IMR-90 (cell line): Measurements from ENCODE around the gene NSUN7. TPM values are rescaled to one million over a fixed set of nuclear protein-coding genes. Genes with fewer than 3 reads are reported as not detected.

Experiments used
- ATAC-seq: fragments of 200-7000 bp; cut with Tn5 transposase; 2 replicates; pipeline ENCODE4 v1.9.1; 2020; ENCODE audit warnings: low read depth, mild to moderate bottlenecking, moderate library complexity
- Bru-seq: library from RNA; stranded (reverse); fragments of 400-500 nt; gene quantifications from one replicate; lab custom pipeline; 2021; lab: Mats Ljungman, UMichigan
- BruChase-seq, 2 experiments: library from RNA; stranded (reverse); fragments of 400-500 nt; gene quantifications; one replicate each; lab custom pipeline; 2021; lab: Mats Ljungman, UMichigan
- BruUV-seq: library from RNA; stranded (reverse); fragments of 400-500 nt; replicated peaks from 2 replicates; lab custom pipeline; 2021; lab: Mats Ljungman, UMichigan
- CTCF ChIA-PET: fragments of 300-600 bp; formaldehyde crosslinking; extraction: SDS; loops from one replicate; lab custom pipeline; 2021; ENCODE audit warnings: antibody characterized with exemption; lab: Yijun Ruan, JAX
- POLR2A ChIA-PET: fragments of 300-600 bp; sonication (Branson Sonifier 250); formaldehyde crosslinking; loops from one replicate; lab custom pipeline; 2022; ENCODE audit warnings: antibody characterized with exemption; ENCODE audit not compliant: unreplicated experiment; lab: Charles Lee
- DNase-seq: peaks from one replicate; pipeline ENCODE4 v3.0.0; 2013
- H2AFZ ChIP-seq: replicated peaks from 2 replicates; pipeline ENCODE3; 2013; ENCODE audit warnings: low read length, mild to moderate bottlenecking; ENCODE audit not compliant: poor library complexity
- H2AK5ac ChIP-seq: 2 replicates; pipeline ENCODE4 v1.6.1; 2013; ENCODE audit warnings: low read depth, low read length, inconsistent platforms
- H2AK9ac ChIP-seq: replicated peaks from 2 replicates; pipeline ENCODE3; 2013; ENCODE audit warnings: mild to moderate bottlenecking, low read depth, low read length, moderate library complexity; ENCODE audit not compliant: poor library complexity
- H2BK120ac ChIP-seq: 2 replicates; pipeline ENCODE4 v1.6.1; 2013; ENCODE audit warnings: low read depth, low read length, inconsistent platforms
- H2BK15ac ChIP-seq: 3 replicates; pipeline ENCODE4 v1.6.1; 2013; ENCODE audit warnings: low read depth, low read length, inconsistent platforms
- H2BK20ac ChIP-seq: 2 replicates; pipeline ENCODE4 v1.6.1; 2013; ENCODE audit warnings: low read depth, mild to moderate bottlenecking, inconsistent platforms, low read length, moderate library complexity
- H2BK5ac ChIP-seq: 2 replicates; pipeline ENCODE4 v1.6.1; 2013; ENCODE audit warnings: mild to moderate bottlenecking, low read depth, low read length, inconsistent platforms; ENCODE audit not compliant: poor library complexity, severe bottlenecking
- H3K14ac ChIP-seq: replicated peaks from 2 replicates; pipeline ENCODE4 v1.6.1; 2013; ENCODE audit warnings: low read depth, low read length, inconsistent platforms
- H3K18ac ChIP-seq: 2 replicates; pipeline ENCODE4 v1.6.1; 2013; ENCODE audit warnings: low read depth, low read length, control low read depth
- H3K23ac ChIP-seq: 2 replicates; pipeline ENCODE4 v1.6.1; 2013; ENCODE audit warnings: low read depth, low read length, inconsistent platforms
- H3K27ac ChIP-seq: 2 replicates; pipeline ENCODE4 v1.5.1; 2013; ENCODE audit warnings: mild to moderate bottlenecking, control low read depth, low read length; ENCODE audit not compliant: insufficient read depth
- H3K27me3 ChIP-seq: 2 replicates; pipeline ENCODE4 v1.6.1; 2013; ENCODE audit warnings: low read length; ENCODE audit not compliant: control insufficient read depth, insufficient read depth
- H3K36me3 ChIP-seq: 2 replicates; pipeline ENCODE4 v1.6.1; 2013; ENCODE audit warnings: low read length, mixed read lengths; ENCODE audit not compliant: control insufficient read depth, insufficient read depth
- H3K4ac ChIP-seq: 2 replicates; pipeline ENCODE4 v1.6.1; 2013; ENCODE audit warnings: low read depth, low read length, inconsistent platforms
- H3K4me1 ChIP-seq: 2 replicates; pipeline ENCODE4 v1.6.1; 2013; ENCODE audit warnings: low read length, mixed read lengths; ENCODE audit not compliant: control insufficient read depth, insufficient read depth
- H3K4me2 ChIP-seq: 2 replicates; pipeline ENCODE4 v1.6.1; 2013; ENCODE audit warnings: low read depth, mild to moderate bottlenecking, control low read depth, low read length, moderate library complexity
- H3K4me3 ChIP-seq: 2 replicates; pipeline ENCODE4 v1.5.1; 2013; ENCODE audit warnings: low read depth, mild to moderate bottlenecking, control low read depth, low read length, moderate library complexity; ENCODE audit not compliant: insufficient read depth
- H3K56ac ChIP-seq: 2 replicates; pipeline ENCODE4 v1.6.1; 2013; ENCODE audit warnings: low read length, inconsistent platforms; ENCODE audit not compliant: insufficient read depth; ENCODE audit errors: extremely low read depth
- H3K79me1 ChIP-seq, 2 experiments: 2 replicates each; pipeline ENCODE4 v1.6.1; 2013; ENCODE audit warnings: low read length in 2 of 2, inconsistent platforms in 1 of 2, low read depth in 1 of 2
- H3K9ac ChIP-seq: 2 replicates; pipeline ENCODE4 v1.6.1; 2013; ENCODE audit warnings: low read depth, low read length, control low read depth
- H3K9me1 ChIP-seq: 2 replicates; pipeline ENCODE4 v1.6.1; 2013; ENCODE audit warnings: low read length, inconsistent platforms; ENCODE audit not compliant: insufficient read depth
- H3K9me3 ChIP-seq: 2 replicates; pipeline ENCODE4 v1.6.1; 2013; ENCODE audit warnings: low read length; ENCODE audit not compliant: control insufficient read depth, insufficient read depth
- H4K20me1 ChIP-seq: 2 replicates; pipeline ENCODE4 v1.6.1; 2013; ENCODE audit warnings: low read length, inconsistent platforms; ENCODE audit not compliant: insufficient read depth
- H4K5ac ChIP-seq: 2 replicates; pipeline ENCODE4 v1.6.1; 2013; ENCODE audit warnings: mild to moderate bottlenecking, low read depth, low read length, control low read depth
- H4K8ac ChIP-seq, 2 experiments: 2 replicates each; pipeline ENCODE4 v1.6.1; 2013; ENCODE audit warnings: low read depth in 2 of 2, low read length in 2 of 2, control low read depth in 1 of 2, inconsistent platforms in 1 of 2
- H4K91ac ChIP-seq: 2 replicates; pipeline ENCODE4 v1.6.1; 2013; ENCODE audit warnings: low read depth, low read length, inconsistent platforms; ENCODE audit not compliant: insufficient read depth
- BHLHE40 ChIP-seq: fragments of 150-350 bp; IDR thresholded peaks from 2 replicates; pipeline ENCODE4 v1.6.1; 2016; ENCODE audit warnings: mild to moderate bottlenecking, low read depth, low read length
- CEBPB ChIP-seq: IDR thresholded peaks from 2 replicates; pipeline ENCODE4 v1.6.1; 2012; ENCODE audit warnings: low read depth, low read length, improper control_type of control experiment
- CHD1 ChIP-seq: IDR thresholded peaks from 2 replicates; pipeline ENCODE4 v1.6.1; 2012; ENCODE audit warnings: low read depth, low read length, improper control_type of control experiment
- FOS ChIP-seq: fragments of 150-350 bp; IDR thresholded peaks from 2 replicates; pipeline ENCODE4 v1.6.1; 2016; ENCODE audit warnings: low read depth, low read length
- MAFK ChIP-seq: IDR thresholded peaks from 2 replicates; pipeline ENCODE4 v1.6.1; 2012; ENCODE audit warnings: low read depth, low read length, improper control_type of control experiment
- MAZ ChIP-seq: IDR thresholded peaks from 2 replicates; pipeline ENCODE4 v1.6.1; 2012; ENCODE audit warnings: low read depth, mild to moderate bottlenecking, low read length, improper control_type of control experiment, moderate library complexity, borderline replicate concordance
- MXI1 ChIP-seq: IDR thresholded peaks from 2 replicates; pipeline ENCODE4 v1.6.1; 2012; ENCODE audit warnings: low read depth, mild to moderate bottlenecking, low read length, moderate library complexity, borderline replicate concordance
- RAD21 ChIP-seq: IDR thresholded peaks from 2 replicates; pipeline ENCODE4 v1.6.1; 2012; ENCODE audit warnings: low read length, improper control_type of control experiment
- RCOR1 ChIP-seq: IDR thresholded peaks from 2 replicates; pipeline ENCODE4 v1.6.1; 2012; ENCODE audit warnings: mild to moderate bottlenecking, low read length, improper control_type of control experiment; ENCODE audit not compliant: insufficient replicate concordance
- RFX5 ChIP-seq: IDR thresholded peaks from 2 replicates; pipeline ENCODE4 v1.8.0; 2012; ENCODE audit warnings: low read depth, mild to moderate bottlenecking, low read length, moderate library complexity
- WGBS, 2 experiments: methylation state at CpG; one replicate each; pipeline versions ENCODE4 v1.1.5 to v1.1.7; 2013; ENCODE audit warnings: missing lambda C conversion rate in 2 of 2; ENCODE audit not compliant: insufficient read length in 1 of 2; ENCODE audit errors: extremely low coverage in 2 of 2; 5-methylcytosine and 5-hydroxymethylcytosine counted together
- dilution Hi-C: fragments of 300-500 bp; cut with HindIII; formaldehyde crosslinking; loops from one replicate; pipeline ENCODE4 v1.14.3; 2018; ENCODE audit warnings: low sequenced_read_pairs; ENCODE audit not compliant: unreplicated experiment
- in situ Hi-C: fragments of 300-500 bp; cut with MboI; formaldehyde crosslinking; loops from 3 replicates; pipeline ENCODE4 v1.14.3; 2019; ENCODE audit warnings: low sequenced_read_pairs, inconsistent platforms, mixed read lengths
- intact Hi-C: fragments of 100-400 bp; cut with micrococcal nuclease; formaldehyde crosslinking; loops from 2 replicates; pipeline ENCODE4 v1.10.0; 2022
- long read RNA-seq: library from polyadenylated mRNA; unstranded; transcript quantifications from one replicate; pipeline ENCODE4 v2.0.0, GENCODE V29; 2021; ENCODE audit not compliant: unreplicated experiment
- polyA plus RNA-seq, 3 experiments: library from polyadenylated mRNA; depleted of rRNA; stranded (reverse); fragments of >200 nt; gene quantifications; 2 replicates each; pipeline ENCODE4 v1.2.3, GENCODE V29; 2012; ENCODE audit warnings: low replicate concordance in 1 of 3
- total RNA-seq: library from RNA; depleted of rRNA; stranded (reverse); fragments of >200 nt; gene quantifications from 2 replicates; pipeline ENCODE4 v1.2.3, GENCODE V29; 2012; rRNA removed
- TF ChIP-seq, protein P1 (sequence below): fragments of 150-350 bp; IDR thresholded peaks from 2 replicates; pipeline ENCODE4 v1.6.1; 2017; ENCODE audit warnings: mild to moderate bottlenecking, antibody characterized with exemption, low read length, low read depth

Gene NSUN7, protein sequence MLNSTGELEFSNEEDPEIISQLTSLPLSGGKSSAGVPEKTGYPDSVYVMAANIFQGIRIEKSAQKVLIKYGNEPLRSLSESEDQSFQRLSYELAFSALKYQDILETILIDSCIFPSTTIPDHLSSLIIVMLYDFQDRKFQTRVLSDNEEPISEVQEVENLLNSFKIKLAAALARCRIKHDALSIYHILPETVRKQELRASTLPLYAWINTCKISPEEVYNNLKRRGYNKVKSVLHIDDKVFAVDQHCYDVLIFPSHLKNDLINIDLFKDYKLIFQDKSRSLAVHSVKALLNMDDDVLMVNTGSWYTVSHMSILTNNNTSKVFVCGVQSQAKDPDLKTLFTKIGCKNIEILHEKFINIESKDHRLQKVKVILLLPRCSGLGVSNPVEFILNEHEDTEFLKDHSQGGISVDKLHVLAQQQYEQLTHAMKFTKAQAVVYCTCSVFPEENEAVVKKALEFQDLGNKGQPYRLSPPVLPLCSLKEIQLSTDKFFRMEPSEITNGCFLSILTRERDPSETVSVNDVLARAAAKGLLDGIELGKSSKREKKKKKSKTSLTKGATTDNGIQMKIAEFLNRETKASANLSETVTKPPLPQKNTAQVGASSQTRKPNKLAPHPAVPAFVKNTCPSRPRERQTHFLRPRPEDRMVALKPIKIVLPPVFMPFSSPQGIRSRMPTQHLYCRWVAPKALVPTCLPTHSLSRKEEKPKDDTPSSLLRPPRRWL
- not detected in 2 replicates for total RNA-seq
- polyA plus RNA-seq (2012; rRNA removed), result not detected in 2 replicates
- polyA plus RNA-seq (2012; cell fraction: cytosol; rRNA removed), result not detected in 2 replicates
- polyA plus RNA-seq (2012; cell fraction: nucleus; rRNA removed; ENCODE audit: low replicate concordance), result not detected in 2 replicates
- Bru-seq, nascent RNA, result percentile 9 among the genes with signal in this experiment
- BruChase-seq, experiment 1, labeled RNA remaining after a 6-hour chase, result percentile 11 among the genes with signal in this experiment
- percentile 10 among the genes with signal in this experiment for BruChase-seq, experiment 2, labeled RNA remaining after a 2-hour chase
- long read RNA-seq, result 0 reads

DNA sequence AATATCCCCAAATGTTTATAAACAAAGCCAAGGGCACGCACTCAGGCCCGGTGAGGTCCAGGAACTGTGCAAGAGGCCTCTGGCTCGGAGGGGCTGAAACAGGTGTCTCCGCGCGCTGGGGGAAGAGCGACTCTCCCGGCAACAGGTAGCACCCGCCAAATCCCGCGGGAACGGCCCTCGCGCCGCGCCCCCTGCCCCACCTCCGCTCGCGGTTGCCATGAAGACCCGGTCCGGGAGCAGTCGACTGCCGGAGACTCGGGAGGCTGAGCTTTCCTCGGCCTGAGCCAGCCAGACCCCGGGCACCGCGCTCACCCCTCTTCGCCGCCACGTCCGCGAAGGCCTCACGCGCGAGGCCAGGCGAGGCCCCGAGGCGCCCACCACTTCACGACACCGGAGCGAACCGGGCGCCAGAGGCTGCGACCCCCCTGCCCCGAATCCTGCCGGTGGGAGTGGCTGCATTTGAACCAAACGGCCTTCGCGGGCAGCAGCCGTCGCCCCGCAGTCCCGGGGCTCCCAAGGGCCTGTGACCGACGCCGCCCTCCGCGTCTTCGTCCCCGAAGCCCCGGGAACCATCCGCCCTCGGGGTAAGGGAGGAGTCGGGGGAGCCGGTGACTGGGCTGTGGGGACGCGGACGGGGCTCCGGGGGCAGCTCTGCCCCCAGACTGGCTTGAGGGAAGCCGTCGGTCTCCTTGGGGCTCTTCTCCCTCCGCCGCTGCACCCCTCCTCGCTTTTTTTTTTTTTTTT is at the start of gene NSUN7:
Gene NSUN7, plus strand, starts transcription at position 239 of the 744 bp plus-strand sequence. CDS start 739 bp downstream, outside the sequence.
- H2AK9ac ChIP-seq, result peak within 1 kb of the TSS; percentile 39
- CTCF ChIA-PET, result no interaction called here
- H3K36me3 ChIP-seq, result no peaks in the 10 kb centered on the region
- no peak within 1 kb of the TSS for H2BK120ac ChIP-seq
- no peak within 1 kb of the TSS for H2AK5ac ChIP-seq
- no peak within 1 kb of the TSS for H2BK15ac ChIP-seq
- no peak within 1 kb of the TSS for H2BK20ac ChIP-seq
- H3K14ac ChIP-seq, result no peak within 1 kb of the TSS
- intact Hi-C loops, result no loop called here
- no TSS peak for BruUV-seq
- H3K9me1 ChIP-seq, result no peaks in the 10 kb centered on the region
- H2AFZ ChIP-seq, result peak within 1 kb of the TSS; percentile 87
- H3K18ac ChIP-seq, result no peak within 1 kb of the TSS
- H3K4me3 ChIP-seq, result peak within 1 kb of the TSS; percentile 30
- in situ Hi-C loops, result loop anchor here (25.0 kb wide), 1 partner anchor 487 kb away; no protein-coding TSS in a partner anchor
- H4K8ac ChIP-seq, result no peak within 1 kb of the TSS
- H3K27ac ChIP-seq, result no peak within 1 kb of the TSS
- ATAC-seq (peak; percentile 46), DNase-seq (no peak)
- dilution Hi-C loops, result no loop called here
- no peaks in the 10 kb centered on the region for H3K79me1 ChIP-seq
- POLR2A ChIA-PET, result interaction anchor here (0.6 kb wide), 1 partner anchor 17 kb away, joined by 6 read pairs; no protein-coding TSS in a partner anchor
- H4K91ac ChIP-seq, result no peak within 1 kb of the TSS
- H2BK5ac ChIP-seq, result no peak within 1 kb of the TSS
- H4K5ac ChIP-seq, result no peak within 1 kb of the TSS
- peak within 1 kb of the TSS; percentile 26 for H3K4me2 ChIP-seq
- WGBS, 2 experiments, result 8% methylated on average over 43 of the region's 75 CpGs; no CpG with 5 or more reads in 1 of the 2 experiments
- H3K9me3 ChIP-seq, result 0 out of 2 replicates have a peak, but pooled peaks cover 2% of the 10 kb centered on the region
- no peak within 1 kb of the TSS for H3K9ac ChIP-seq
- H3K4me1 ChIP-seq, result no peaks in the 10 kb centered on the region
- no peak within 1 kb of the TSS for H3K56ac ChIP-seq
- peak within 1 kb of the TSS; percentile 68 for H3K23ac ChIP-seq
- H3K27me3 ChIP-seq, result peaks cover 26% of the 10 kb centered on the region
- no peak within 1 kb of the TSS for H3K4ac ChIP-seq
- H4K20me1 ChIP-seq, result no peaks in the 10 kb centered on the region
- TF ChIP-seq MAZ, result no peak
- TF ChIP-seq FOS, result no peak
- no peak for TF ChIP-seq CEBPB
- TF ChIP-seq, protein P1, sequence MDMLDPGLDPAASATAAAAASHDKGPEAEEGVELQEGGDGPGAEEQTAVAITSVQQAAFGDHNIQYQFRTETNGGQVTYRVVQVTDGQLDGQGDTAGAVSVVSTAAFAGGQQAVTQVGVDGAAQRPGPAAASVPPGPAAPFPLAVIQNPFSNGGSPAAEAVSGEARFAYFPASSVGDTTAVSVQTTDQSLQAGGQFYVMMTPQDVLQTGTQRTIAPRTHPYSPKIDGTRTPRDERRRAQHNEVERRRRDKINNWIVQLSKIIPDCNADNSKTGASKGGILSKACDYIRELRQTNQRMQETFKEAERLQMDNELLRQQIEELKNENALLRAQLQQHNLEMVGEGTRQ, result no peak
- TF ChIP-seq MXI1, result no peak
- no peak for TF ChIP-seq MAFK
- TF ChIP-seq CHD1, result no peak
- TF ChIP-seq RFX5, result no peak
- TF ChIP-seq BHLHE40, result no peak
- TF ChIP-seq RAD21, result no peak
- no peak for TF ChIP-seq RCOR1
